ENCODE data around the gene KCNK1. TPM values are rescaled to one million over a fixed set of nuclear protein-coding genes. Genes with fewer than 3 reads are reported as not detected.
"Not testable (repeated sequence)": the region's sequence is repeated elsewhere in the genome, so short reads cannot be mapped to it uniquely, and the experiment has no call there.

Gene KCNK1
- total and polyA plus RNA-seq, 2 of the 4 experiments (the other 2 are of a cell fraction) = 0.90 to 1.6 TPM

DNA sequence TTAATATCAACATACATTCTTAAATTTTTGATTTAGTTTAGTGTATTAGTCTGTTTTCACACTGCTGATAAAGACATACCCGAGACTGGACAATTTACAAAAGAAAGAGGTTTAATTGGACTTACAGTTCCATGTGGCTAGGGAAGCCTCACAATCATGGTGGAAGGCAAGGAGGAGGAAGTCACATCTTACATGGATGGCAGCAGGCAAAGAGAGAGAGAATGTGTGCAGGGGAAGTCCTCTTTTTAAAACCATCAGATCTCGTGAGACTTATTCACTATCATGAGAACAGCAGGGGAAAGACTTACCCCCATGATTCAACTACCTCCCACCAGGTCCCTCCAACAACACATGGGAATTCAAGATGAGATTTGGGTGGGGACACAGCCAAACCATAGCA, 56.5 kb downstream of the KCNK1 start:
- no CpG with 5 or more reads among the region's 2 CpGs for WGBS, 2 experiments (ENCODE audit: extremely low coverage in 2 of 2, insufficient read length in 1 of 2)
- H2BK20ac ChIP-seq (ENCODE audit: low read depth, low read length); POLR2A ChIA-PET (ENCODE audit: unreplicated experiment); H4K91ac ChIP-seq (ENCODE audit: insufficient read depth, low read depth, low read length); H4K20me1 ChIP-seq (ENCODE audit: insufficient read depth, low read length); H3K4ac ChIP-seq (ENCODE audit: low read depth, low read length); ATAC-seq (ENCODE audit: low read depth); H3K27me3 ChIP-seq (ENCODE audit: control insufficient read depth, insufficient read depth, low read length); H3K4me1 ChIP-seq (ENCODE audit: control insufficient read depth, insufficient read depth, low read length); BruUV-seq (replicated peaks); H3K4me3 ChIP-seq (ENCODE audit: insufficient read depth, low read depth, low read length); H2BK120ac ChIP-seq (ENCODE audit: low read depth, low read length); H3K9ac ChIP-seq (ENCODE audit: low read depth, low read length); H3K4me2 ChIP-seq (ENCODE audit: low read depth, low read length); H2AK5ac ChIP-seq (ENCODE audit: low read depth, low read length); CTCF ChIA-PET; H3K27ac ChIP-seq (ENCODE audit: insufficient read depth, low read length); H4K5ac ChIP-seq (ENCODE audit: low read depth, low read length); H3K79me1 ChIP-seq (ENCODE audit: low read depth in 1 of 2, low read length in 2 of 2); H3K9me1 ChIP-seq (ENCODE audit: insufficient read depth, low read length); H2BK5ac ChIP-seq (ENCODE audit: low read depth, low read length, poor library complexity, severe bottlenecking); H2AK9ac ChIP-seq (replicated peaks; ENCODE audit: low read depth, low read length, poor library complexity); H3K14ac ChIP-seq (replicated peaks; ENCODE audit: low read depth, low read length); H2AFZ ChIP-seq (replicated peaks; ENCODE audit: low read length, poor library complexity); H4K8ac ChIP-seq (ENCODE audit: low read depth in 2 of 2, low read length in 2 of 2); DNase-seq; in situ Hi-C loops (cut with MboI; ENCODE audit: low sequenced_read_pairs); H3K18ac ChIP-seq (ENCODE audit: low read depth, low read length); intact Hi-C loops (cut with micrococcal nuclease); H3K23ac ChIP-seq (ENCODE audit: low read depth, low read length); H3K56ac ChIP-seq (ENCODE audit: extremely low read depth, insufficient read depth, low read length); H3K36me3 ChIP-seq (ENCODE audit: control insufficient read depth, insufficient read depth, low read length); H2BK15ac ChIP-seq (ENCODE audit: low read depth, low read length); dilution Hi-C loops (cut with HindIII; ENCODE audit: low sequenced_read_pairs, unreplicated experiment): not testable (repeated sequence)
- peaks cover 11% of the 10 kb centered on the region for H3K9me3 ChIP-seq (ENCODE audit: control insufficient read depth, insufficient read depth, low read length)

Data from IMR-90 (cell line).